ENCODE data around the gene PUM2. TPM values are rescaled to one million over a fixed set of nuclear protein-coding genes. Genes with fewer than 3 reads are reported as not detected.

PUM2 gene
- total and polyA plus RNA-seq, 11 donors: 18.6 to 75.4 (median 58.5) TPM

DNA sequence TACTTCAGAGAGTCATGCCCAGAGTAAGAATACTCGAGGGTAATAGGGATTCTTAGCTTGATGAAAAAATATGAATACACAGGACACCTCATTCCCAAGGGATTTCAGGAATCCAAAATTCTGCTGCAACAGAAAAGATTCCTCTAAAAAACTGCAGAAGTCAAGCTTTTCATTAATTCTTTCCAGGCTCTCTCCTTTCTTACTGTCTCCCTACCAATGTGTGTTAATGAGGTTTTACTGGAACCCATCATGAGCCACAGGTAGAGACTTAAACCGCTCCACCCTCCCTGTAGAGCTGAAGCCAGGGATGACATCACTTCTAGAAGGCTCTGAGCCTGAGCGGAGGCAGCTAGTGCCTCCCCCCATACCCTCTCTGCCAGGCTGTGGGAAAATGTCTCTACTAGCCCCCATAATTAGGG lies 129.1 kb downstream of the PUM2 start:
- Histone ChIP-seq H3K4me1 (peaks cover 0 to 29% (median 9%) of the 10 kb centered on the region in 12 donors), H3K27me3 (peaks cover 0 to 42% (median 8%) of the 10 kb centered on the region in 9 donors), H3K9me3 (no peaks in the 10 kb centered on the region), H3K27ac (no peak overlapping the region), H3K4me3 (no peak overlapping the region), H3K36me3 (no peaks in the 10 kb centered on the region)
- intact Hi-C loops (cut with DNase I): loop anchor here in 7 of 10 donors (2.0 to 10.0 kb wide), 3 partner anchors 87 to 117 kb away; no protein-coding TSS in a partner anchor
- no peak for DNase-seq
- TF ChIP-seq POLR2A (IDR thresholded peaks at IDR 0.05): no peak
- TF ChIP-seq, protein P1, sequence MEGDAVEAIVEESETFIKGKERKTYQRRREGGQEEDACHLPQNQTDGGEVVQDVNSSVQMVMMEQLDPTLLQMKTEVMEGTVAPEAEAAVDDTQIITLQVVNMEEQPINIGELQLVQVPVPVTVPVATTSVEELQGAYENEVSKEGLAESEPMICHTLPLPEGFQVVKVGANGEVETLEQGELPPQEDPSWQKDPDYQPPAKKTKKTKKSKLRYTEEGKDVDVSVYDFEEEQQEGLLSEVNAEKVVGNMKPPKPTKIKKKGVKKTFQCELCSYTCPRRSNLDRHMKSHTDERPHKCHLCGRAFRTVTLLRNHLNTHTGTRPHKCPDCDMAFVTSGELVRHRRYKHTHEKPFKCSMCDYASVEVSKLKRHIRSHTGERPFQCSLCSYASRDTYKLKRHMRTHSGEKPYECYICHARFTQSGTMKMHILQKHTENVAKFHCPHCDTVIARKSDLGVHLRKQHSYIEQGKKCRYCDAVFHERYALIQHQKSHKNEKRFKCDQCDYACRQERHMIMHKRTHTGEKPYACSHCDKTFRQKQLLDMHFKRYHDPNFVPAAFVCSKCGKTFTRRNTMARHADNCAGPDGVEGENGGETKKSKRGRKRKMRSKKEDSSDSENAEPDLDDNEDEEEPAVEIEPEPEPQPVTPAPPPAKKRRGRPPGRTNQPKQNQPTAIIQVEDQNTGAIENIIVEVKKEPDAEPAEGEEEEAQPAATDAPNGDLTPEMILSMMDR (IDR thresholded peaks at IDR 0.05): no peak
- ATAC-seq: no peak
- 77 to 84% (median 81%) methylated on average over 3 of the region's 3 CpGs for WGBS, 4 donors

DNA sequence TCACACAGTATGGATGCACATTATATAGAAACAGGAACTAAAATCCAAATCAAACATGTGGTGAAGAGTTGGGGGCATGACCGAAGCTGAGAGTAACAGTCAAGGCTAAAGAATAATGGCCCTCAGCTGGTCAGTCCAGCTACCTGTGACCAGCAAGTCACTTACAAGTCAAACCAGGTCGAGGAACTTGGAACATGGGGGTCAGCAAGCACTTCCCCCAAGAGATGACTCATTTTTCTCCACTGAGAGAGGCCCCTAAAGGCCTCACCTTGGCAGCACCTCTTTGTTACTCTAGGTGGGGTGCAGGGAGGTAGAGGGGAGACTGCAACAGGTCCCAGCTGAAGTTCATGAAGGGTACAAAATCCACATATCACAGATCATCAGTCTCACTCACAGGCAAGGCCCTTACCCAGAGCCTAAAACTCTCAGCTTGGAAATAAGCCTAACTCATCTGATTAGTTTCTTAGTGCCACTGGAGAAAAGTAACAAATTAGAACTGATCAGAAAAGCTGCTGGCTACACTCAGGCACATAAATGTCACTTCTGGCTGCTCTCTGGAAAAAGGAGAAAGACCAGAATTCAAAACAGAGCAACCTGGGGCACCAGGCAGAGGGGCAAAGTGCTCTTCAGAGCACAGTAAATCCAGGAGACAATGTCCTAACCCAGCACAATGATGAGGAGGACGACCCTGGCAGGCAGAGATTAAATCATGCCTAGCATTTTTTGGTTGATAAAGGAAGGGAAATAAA lies 129.7 kb downstream of the PUM2 start:
- H3K36me3 ChIP-seq: no peaks in the 10 kb centered on the region
- H3K4me3 ChIP-seq: no peak overlapping the region
- 76 to 82% (median 79%) methylated on average over 3 of the region's 3 CpGs for whole genome bisulfite sequencing, 4 donors
- peaks cover 0 to 37% (median 5%) of the 10 kb centered on the region in 9 donors for H3K27me3 ChIP-seq
- H3K4me1 ChIP-seq: peaks cover 0 to 29% (median 9%) of the 10 kb centered on the region in 12 donors
- DNase-seq: peak in 1 of 5 donors; percentile 4
- no peaks in the 10 kb centered on the region for H3K9me3 ChIP-seq
- no peak for ATAC-seq
- intact Hi-C loops (cut with DNase I): loop anchor here in 7 of 10 donors (2.0 to 10.0 kb wide), 3 partner anchors 86 to 116 kb away; no protein-coding TSS in a partner anchor
- no peak overlapping the region for H3K27ac ChIP-seq
- TF ChIP-seq, protein P1 (IDR thresholded peaks at IDR 0.05): no peak
- TF ChIP-seq POLR2A (IDR thresholded peaks at IDR 0.05): no peak

DNA sequence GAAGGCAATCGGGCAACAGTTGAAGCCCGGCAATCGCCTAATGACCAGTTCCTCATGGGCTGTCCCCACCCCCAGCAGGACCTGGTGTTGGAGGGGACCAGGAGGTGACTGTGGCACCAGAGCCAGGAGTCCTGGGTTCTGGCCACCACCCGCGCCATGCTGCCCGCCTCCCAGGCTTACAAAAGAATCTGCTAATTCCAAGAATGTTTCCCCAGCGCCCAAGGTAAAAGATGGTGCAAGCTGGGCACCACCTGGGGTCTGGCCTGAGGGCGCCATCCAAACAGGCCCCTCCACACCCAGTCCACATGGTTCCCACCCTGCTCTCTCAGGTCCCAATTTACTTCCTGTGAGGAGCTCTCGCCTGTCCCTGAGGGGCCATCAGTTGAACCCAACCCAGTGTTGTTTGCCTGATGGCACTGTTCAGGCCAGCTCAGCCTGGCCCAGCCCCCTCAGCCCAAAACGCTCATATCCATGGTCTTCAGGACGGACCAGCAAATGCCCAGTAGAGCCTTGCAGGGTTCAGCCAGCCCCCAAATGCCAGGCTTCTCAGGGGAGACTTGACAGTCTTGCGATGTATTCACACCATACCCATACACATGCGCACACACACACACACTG lies 130.8 kb downstream of the PUM2 start:
- WGBS, 4 donors: 91 to 98% (median 96%) methylated on average over 11 to 13 of the region's 13 CpGs
- TF ChIP-seq POLR2A (IDR thresholded peaks at IDR 0.05): no peak
- intact Hi-C loops (cut with DNase I): loop anchor here in 7 of 10 donors (2.0 to 10.0 kb wide), 4 partner anchors 85 to 225 kb away; partner anchors contain the start of gene WDR35 (in 1 of the 7)
- no peak overlapping the region for H3K4me3 ChIP-seq
- H3K9me3 ChIP-seq: no peaks in the 10 kb centered on the region
- no peak for ATAC-seq
- peak in 2 of 5 donors; percentile 13 to 51 for DNase-seq
- H3K27me3 ChIP-seq: peaks cover 0 to 27% (median 4%) of the 10 kb centered on the region in 9 donors
- no peaks in the 10 kb centered on the region for H3K36me3 ChIP-seq
- H3K27ac ChIP-seq: no peak overlapping the region
- H3K4me1 ChIP-seq: peaks cover 0 to 19% (median 6%) of the 10 kb centered on the region in 12 donors

DNA sequence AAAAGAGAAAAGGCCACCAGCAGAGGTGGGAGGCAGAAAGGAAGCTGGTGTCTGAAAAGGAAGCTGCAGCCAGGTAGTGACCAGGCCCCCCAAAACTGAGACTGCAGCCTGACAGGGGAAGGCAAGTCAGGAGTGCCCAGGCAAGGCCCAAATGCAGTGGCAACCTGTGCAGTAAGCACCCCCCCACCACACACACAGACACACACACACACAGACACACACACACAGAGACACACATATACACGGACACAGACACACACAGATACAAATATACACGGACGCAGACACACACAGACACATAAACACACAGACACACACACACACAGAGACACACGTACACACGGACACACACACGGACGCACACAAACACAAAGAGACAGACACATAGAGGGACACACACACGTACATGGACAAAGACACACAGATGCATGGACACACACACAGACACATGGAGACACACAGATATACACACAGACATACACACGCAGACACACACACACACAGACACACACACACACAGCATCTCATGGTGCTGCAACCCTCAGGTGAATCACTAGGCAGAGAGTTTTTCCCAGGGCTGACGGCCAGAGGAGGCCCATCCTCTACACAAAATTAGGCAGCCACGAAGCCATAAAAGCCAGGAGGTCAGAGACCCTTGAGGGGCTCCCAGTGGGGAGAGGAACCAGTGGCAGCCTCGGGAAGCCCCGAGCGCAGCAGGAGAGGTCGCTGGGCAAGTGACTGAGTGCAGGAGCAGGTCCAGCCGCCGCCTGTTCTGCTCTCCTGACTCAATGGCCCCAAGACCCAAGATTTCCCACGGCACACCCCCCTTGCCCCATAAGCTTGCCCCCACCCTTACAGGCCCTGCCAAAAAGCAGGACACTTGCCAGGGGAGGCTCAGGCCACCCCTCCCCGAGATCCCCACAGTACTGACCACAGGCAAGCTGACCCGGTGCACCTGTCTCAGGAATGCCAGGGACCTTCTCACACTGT lies 132.0 kb downstream of the PUM2 start:
- intact Hi-C loops (cut with DNase I): loop anchor here in 1 of 10 donors (10.0 kb wide), 1 partner anchor 224 kb away; the partner anchor contains the start of gene WDR35
- H3K9me3 ChIP-seq: no peaks in the 10 kb centered on the region
- peaks cover 0 to 16% (median 3%) of the 10 kb centered on the region in 9 donors for H3K27me3 ChIP-seq
- DNase-seq (peak in 2 of 5 donors; percentile 11 to 30), ATAC-seq (no peak)
- TF ChIP-seq, protein P1 (IDR thresholded peaks at IDR 0.05): no peak
- no peak for TF ChIP-seq POLR2A (IDR thresholded peaks at IDR 0.05)
- WGBS, 4 donors: 91 to 93% (median 92%) methylated on average over 18 to 20 of the region's 20 CpGs
- H3K27ac ChIP-seq: no peak overlapping the region
- no peaks in the 10 kb centered on the region for H3K36me3 ChIP-seq
- no peak overlapping the region for H3K4me3 ChIP-seq
- H3K4me1 ChIP-seq: peaks cover 0 to 7% (median 5%) of the 10 kb centered on the region in 12 donors
